SK-N-SH treated with all-trans-retinoic acid at 6 μM for 48 hours (cell line): ENCODE results near the gene MKRN2.
"Not testable (repeated sequence)": the region's sequence is repeated elsewhere in the genome, so short reads cannot be mapped to it uniquely, and the experiment has no call there.

Source experiments
- ATAC-seq: fragments of 200-7000 bp; cut with Tn5 transposase; 3 replicates; pipeline ENCODE4 v1.9.1; 2020; ENCODE audit warnings: mild to moderate bottlenecking, moderate library complexity
- ARNTL ChIP-seq: fragments of 450-650 bp; formaldehyde crosslinking; IDR thresholded peaks from 2 replicates; pipeline ENCODE4 v1.5.0; 2020; ENCODE audit warnings: low read depth, mild to moderate bottlenecking, moderate library complexity, borderline replicate concordance
- BACH2 ChIP-seq: fragments of 250-450 bp; sonication (Bioruptor Pico); IDR thresholded peaks from 2 replicates; pipeline ENCODE4 v1.9.0; 2021; ENCODE audit warnings: mild to moderate bottlenecking, borderline replicate concordance
- CSDC2 ChIP-seq: fragments of 250-450 bp; sonication (Bioruptor Pico); IDR thresholded peaks from 2 replicates; pipeline ENCODE4 v1.5.0; 2020; ENCODE audit warnings: mild to moderate bottlenecking, moderate library complexity
- CSRNP3 ChIP-seq: fragments of 250-450 bp; sonication (Bioruptor Pico); IDR thresholded peaks from 2 replicates; pipeline ENCODE4 v1.5.1; 2021; ENCODE audit warnings: mild to moderate bottlenecking, moderate library complexity
- ISL1 ChIP-seq: fragments of 250-450 bp; sonication (Bioruptor Pico); IDR thresholded peaks from 2 replicates; pipeline ENCODE4 v2.1.2; 2022; ENCODE audit warnings: mild to moderate bottlenecking, moderate library complexity
- OSR1 ChIP-seq: fragments of 250-450 bp; sonication (Bioruptor Pico); IDR thresholded peaks from 2 replicates; pipeline ENCODE4 v1.8.0; 2022; ENCODE audit warnings: moderate library complexity, mild to moderate bottlenecking, inconsistent platforms
- PATZ1 ChIP-seq: fragments of 250-450 bp; sonication (Bioruptor Pico); IDR thresholded peaks from 2 replicates; pipeline ENCODE4 v1.8.0; 2020; ENCODE audit warnings: mild to moderate bottlenecking, moderate library complexity, borderline replicate concordance
- RARB ChIP-seq: fragments of 250-450 bp; sonication (Bioruptor Pico); IDR thresholded peaks from 2 replicates; pipeline ENCODE4 v1.8.0; 2021; ENCODE audit warnings: mild to moderate bottlenecking, moderate library complexity
- SNAI2 ChIP-seq: fragments of 250-450 bp; sonication (Bioruptor Pico); IDR thresholded peaks from 2 replicates; pipeline ENCODE4 v1.5.0; 2020; ENCODE audit warnings: mild to moderate bottlenecking, moderate library complexity
- TCF4 ChIP-seq: fragments of 250-450 bp; sonication (Bioruptor Pico); IDR thresholded peaks from 2 replicates; pipeline ENCODE4 v1.8.0; 2021; ENCODE audit warnings: mild to moderate bottlenecking, moderate library complexity, borderline replicate concordance
- TOX ChIP-seq: fragments of 250-450 bp; sonication (Bioruptor Pico); IDR thresholded peaks from 2 replicates; pipeline ENCODE4 v1.8.0; 2021; ENCODE audit warnings: mild to moderate bottlenecking, moderate library complexity, borderline replicate concordance
- TSHZ2 ChIP-seq: fragments of 250-450 bp; sonication (Bioruptor Pico); IDR thresholded peaks from 2 replicates; pipeline ENCODE4 v1.5.0; 2020; ENCODE audit warnings: mild to moderate bottlenecking, moderate library complexity
- ZFP3 ChIP-seq: fragments of 250-450 bp; sonication (Bioruptor Pico); IDR thresholded peaks from 2 replicates; pipeline ENCODE4 v1.5.0; 2020; ENCODE audit warnings: mild to moderate bottlenecking, moderate library complexity
- ZFP30 ChIP-seq: fragments of 450-650 bp; formaldehyde crosslinking; IDR thresholded peaks from 2 replicates; pipeline ENCODE4 v1.5.0; 2022; ENCODE audit warnings: mild to moderate bottlenecking, moderate library complexity
- ZNF565 ChIP-seq: fragments of 450-650 bp; formaldehyde crosslinking; conservative IDR thresholded peaks from 2 replicates; pipeline ENCODE4 v1.5.0; 2020; ENCODE audit warnings: low read depth, mild to moderate bottlenecking, moderate library complexity
- ZNF70 ChIP-seq: fragments of 450-650 bp; formaldehyde crosslinking; IDR thresholded peaks from 2 replicates; pipeline ENCODE4 v1.5.0; 2020; ENCODE audit warnings: mild to moderate bottlenecking, moderate library complexity
- ZNF8 ChIP-seq: fragments of 450-650 bp; formaldehyde crosslinking; IDR thresholded peaks from 2 replicates; pipeline ENCODE4 v1.5.0; 2020; ENCODE audit warnings: mild to moderate bottlenecking, moderate library complexity
- TF ChIP-seq, protein P1 (sequence below): fragments of 250-450 bp; sonication (Bioruptor Pico); IDR thresholded peaks from 2 replicates; pipeline ENCODE4 v1.8.0; 2021; ENCODE audit warnings: low read depth, mild to moderate bottlenecking, moderate library complexity, borderline replicate concordance
- TF ChIP-seq, protein P2 (sequence below): fragments of 250-450 bp; sonication (Bioruptor Pico); IDR thresholded peaks from 2 replicates; pipeline ENCODE4 v1.5.1; 2020; ENCODE audit warnings: low read depth, mild to moderate bottlenecking, moderate library complexity

MKRN2 gene

DNA sequence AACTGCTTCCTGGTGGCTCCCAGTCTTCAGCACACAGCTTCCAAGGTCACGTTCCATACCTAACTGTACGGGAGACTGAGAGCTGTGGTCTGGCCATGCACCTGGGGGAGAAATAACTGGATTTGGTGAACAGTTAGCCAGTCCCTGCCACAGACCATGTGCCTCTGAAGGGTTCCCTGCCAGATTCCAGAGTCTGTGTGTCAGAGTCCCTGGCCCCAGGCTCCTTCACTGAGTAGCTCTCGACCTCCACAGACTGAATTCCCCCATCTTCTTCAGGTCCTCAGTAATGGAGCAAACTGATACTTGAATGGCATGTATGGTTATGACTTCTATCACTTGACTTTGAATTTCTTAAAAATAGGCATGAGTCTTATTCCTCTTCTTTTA is 29.1 kb upstream of the MKRN2 start (continued):
- no peak for TF ChIP-seq RARB (CRISPR knock-in tag)

- TF ChIP-seq ZFP3, result no peak
- no peak for ATAC-seq
Measured at GRCh38 chr3:12532182-12532581, 24.7 kb upstream of the MKRN2 start.

- no peak for TF ChIP-seq TOX (CRISPR knock-in tag)
- TF ChIP-seq, protein P1, sequence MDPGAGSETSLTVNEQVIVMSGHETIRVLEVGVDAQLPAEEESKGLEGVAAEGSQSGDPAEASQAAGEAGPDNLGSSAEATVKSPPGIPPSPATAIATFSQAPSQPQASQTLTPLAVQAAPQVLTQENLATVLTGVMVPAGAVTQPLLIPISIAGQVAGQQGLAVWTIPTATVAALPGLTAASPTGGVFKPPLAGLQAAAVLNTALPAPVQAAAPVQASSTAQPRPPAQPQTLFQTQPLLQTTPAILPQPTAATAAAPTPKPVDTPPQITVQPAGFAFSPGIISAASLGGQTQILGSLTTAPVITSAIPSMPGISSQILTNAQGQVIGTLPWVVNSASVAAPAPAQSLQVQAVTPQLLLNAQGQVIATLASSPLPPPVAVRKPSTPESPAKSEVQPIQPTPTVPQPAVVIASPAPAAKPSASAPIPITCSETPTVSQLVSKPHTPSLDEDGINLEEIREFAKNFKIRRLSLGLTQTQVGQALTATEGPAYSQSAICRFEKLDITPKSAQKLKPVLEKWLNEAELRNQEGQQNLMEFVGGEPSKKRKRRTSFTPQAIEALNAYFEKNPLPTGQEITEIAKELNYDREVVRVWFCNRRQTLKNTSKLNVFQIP, result no peak
- no peak for TF ChIP-seq ZFP30
- no peak for TF ChIP-seq PATZ1
- TF ChIP-seq CSRNP3 (CRISPR knock-in tag), result no peak
- TF ChIP-seq RARB (CRISPR knock-in tag), result no peak
- no peak for TF ChIP-seq ZNF70 (CRISPR knock-in tag)
- no peak for TF ChIP-seq ZFP3
- TF ChIP-seq OSR1, result no peak
- TF ChIP-seq CSDC2 (CRISPR knock-in tag), result no peak
- no peak for TF ChIP-seq ZNF8 (CRISPR knock-in tag)
- TF ChIP-seq, protein P2, sequence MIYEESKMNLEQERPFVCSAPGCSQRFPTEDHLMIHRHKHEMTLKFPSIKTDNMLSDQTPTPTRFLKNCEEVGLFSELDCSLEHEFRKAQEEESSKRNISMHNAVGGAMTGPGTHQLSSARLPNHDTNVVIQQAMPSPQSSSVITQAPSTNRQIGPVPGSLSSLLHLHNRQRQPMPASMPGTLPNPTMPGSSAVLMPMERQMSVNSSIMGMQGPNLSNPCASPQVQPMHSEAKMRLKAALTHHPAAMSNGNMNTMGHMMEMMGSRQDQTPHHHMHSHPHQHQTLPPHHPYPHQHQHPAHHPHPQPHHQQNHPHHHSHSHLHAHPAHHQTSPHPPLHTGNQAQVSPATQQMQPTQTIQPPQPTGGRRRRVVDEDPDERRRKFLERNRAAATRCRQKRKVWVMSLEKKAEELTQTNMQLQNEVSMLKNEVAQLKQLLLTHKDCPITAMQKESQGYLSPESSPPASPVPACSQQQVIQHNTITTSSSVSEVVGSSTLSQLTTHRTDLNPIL (CRISPR knock-in tag), result no peak
- TF ChIP-seq BACH2 (CRISPR knock-in tag), result no peak
- no peak for TF ChIP-seq TCF4 (CRISPR knock-in tag)
- TF ChIP-seq ISL1 (CRISPR knock-in tag), result no peak
- TF ChIP-seq SNAI2 (CRISPR knock-in tag), result no peak
- no peak for ATAC-seq
Measured at GRCh38 chr3:12536423-12536822, 20.5 kb upstream of the MKRN2 start.

GRCh38 chr3:12541625-12542024 is 15.3 kb upstream of the MKRN2 start:
- ATAC-seq, result peak; percentile 55
- TF ChIP-seq ZFP30, result no peak
- TF ChIP-seq, all 23 proteins: peak for 0

GRCh38 chr3:12543497-12543896 is 13.4 kb upstream of the MKRN2 start:
- not testable (repeated sequence) for ATAC-seq

DNA sequence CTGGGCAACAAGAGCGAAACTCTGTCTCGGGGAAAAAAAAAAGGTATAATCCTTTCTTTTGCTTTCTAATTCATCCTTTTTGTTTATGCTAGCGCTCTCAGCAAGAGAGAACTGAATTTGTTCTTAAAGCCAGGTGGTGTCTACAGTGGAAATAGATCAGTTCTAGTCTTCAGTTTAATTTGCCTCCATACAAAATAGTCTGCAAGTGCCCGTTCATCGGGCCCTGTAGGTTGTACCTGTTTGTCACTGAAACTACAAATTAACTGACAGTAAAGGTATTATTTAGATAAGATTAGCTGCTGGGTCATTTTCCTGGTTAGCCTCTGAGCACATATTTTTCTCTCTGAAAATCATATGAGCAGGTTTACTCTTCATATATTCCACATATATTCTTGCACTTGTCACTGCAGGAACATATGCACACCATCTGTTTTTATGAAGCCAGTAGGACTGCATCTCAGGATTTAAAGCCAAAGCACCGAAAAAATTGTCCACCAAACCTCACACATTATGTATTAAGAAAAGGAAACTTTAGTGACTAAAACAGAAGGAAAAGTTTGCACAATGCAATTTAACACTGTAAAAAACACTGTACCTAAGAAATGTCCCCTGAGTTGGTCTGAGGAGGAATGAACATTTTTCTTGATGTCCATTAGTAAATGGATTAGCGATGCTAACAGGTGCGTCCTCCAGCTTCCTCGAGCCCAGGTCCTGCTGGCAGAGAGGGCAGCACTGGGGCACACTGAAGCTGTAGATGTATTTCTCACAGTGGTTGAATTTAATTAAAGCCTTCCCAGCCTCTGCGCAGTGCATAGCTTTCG is 12.0 kb upstream of the MKRN2 start:
- ATAC-seq, result peak; percentile 50
- TF ChIP-seq TCF4 (CRISPR knock-in tag) (no peak), ARNTL (CRISPR knock-in tag) (no peak), ISL1 (CRISPR knock-in tag) (no peak), ZNF8 (CRISPR knock-in tag) (no peak), TSHZ2 (CRISPR knock-in tag) (no peak), CSRNP3 (CRISPR knock-in tag) (no peak), ZNF565 (CRISPR knock-in tag) (no peak)
- TF ChIP-seq, protein P2 (CRISPR knock-in tag), result no peak
